Sigmoid colon (tissue), 4 donors: Measurements from ENCODE around the gene MRPL11.

Source experiments
- CTCF ChIP-seq, 4 experiments: fragments of 450-650 bp in 3 of 4; fragments of 200-600 bp in 1 of 4; IDR thresholded peaks; one replicate each; pipeline ENCODE4 v1.5.1; 2016 to 2019; ENCODE audit warnings: antibody characterized with exemption in 4 of 4, mild to moderate bottlenecking in 3 of 4, moderate library complexity in 2 of 4
- EP300 ChIP-seq, 4 donors: sonication (generic); formaldehyde crosslinking; IDR thresholded peaks; one replicate each; pipeline ENCODE4 v1.6.1; 2017; ENCODE audit warnings: antibody characterized with exemption in 4 of 4
- POLR2AphosphoS5 ChIP-seq, 4 donors: sonication (generic); formaldehyde crosslinking; IDR thresholded peaks; one replicate each; pipeline ENCODE4 v1.6.1; 2017; ENCODE audit warnings: antibody characterized with exemption in 4 of 4

- TF ChIP-seq CTCF (IDR thresholded peaks at IDR 0.05) (no peak), POLR2AphosphoS5 (IDR thresholded peaks at IDR 0.05) (no peak), EP300 (IDR thresholded peaks at IDR 0.05) (no peak)
Observed at GRCh38 chr11:66473608-66474515, 35.2 kb upstream of the MRPL11 start.
